SK-N-SH (cell line): Measurements from ENCODE around the gene COBL. TPM values are rescaled to one million over a fixed set of nuclear protein-coding genes. Genes with fewer than 3 reads are reported as not detected.

Experiments
- CTCF ChIA-PET: fragments of 300-600, 350-600 bp; formaldehyde crosslinking; extraction: SDS; loops from one replicate; lab custom pipeline; 2021; lab: Yijun Ruan, JAX
- POLR2A ChIA-PET: fragments of 350-600 bp; sonication (Branson Sonifier 250); formaldehyde crosslinking; extraction: SDS; loops from one replicate; lab custom pipeline; 2020; ENCODE audit warnings: antibody characterized with exemption, inconsistent platforms; lab: Yijun Ruan, JAX
- DNase-seq: peaks from one replicate; pipeline ENCODE4 v3.0.0; 2012
- H2AFZ ChIP-seq: fragments of 200-600 bp; sonication (generic); 2 replicates; pipeline ENCODE4 v1.8.1; 2016; ENCODE audit warnings: antibody characterized with exemption, mild to moderate bottlenecking, low read depth
- H3F3A ChIP-seq: fragments of 200-600 bp; sonication (generic); replicated peaks from 2 replicates; pipeline ENCODE3; 2016; ENCODE audit warnings: antibody characterized with exemption, mild to moderate bottlenecking; ENCODE audit not compliant: insufficient read depth
- H3K27ac ChIP-seq, 2 experiments: fragments of 200-500 bp in 1 of 2; fragments of 200-600 bp in 1 of 2; sonication (Bioruptor generic) in 1 of 2; sonication (generic), shearing (Covaris generic) in 1 of 2; 2 replicates each; pipeline versions ENCODE4 v1.5.1 to v1.6.1; 2014 to 2016; ENCODE audit warnings: low read depth in 2 of 2, inconsistent platforms in 1 of 2, low read length in 1 of 2, mild to moderate bottlenecking in 1 of 2, mixed read lengths in 1 of 2
- H3K27me3 ChIP-seq: fragments of 200-600 bp; sonication (generic), shearing (Covaris generic); 2 replicates; pipeline ENCODE4 v1.6.1; 2016; ENCODE audit warnings: mixed run types; ENCODE audit not compliant: insufficient read depth
- H3K36me3 ChIP-seq, 2 experiments: fragments of 200-500 bp in 1 of 2; fragments of 200-600 bp in 1 of 2; sonication (Bioruptor generic) in 1 of 2; sonication (generic) in 1 of 2; replicated peaks in 1 of 2; 2 replicates each; pipeline versions ENCODE3 to v1.5.1; 2014 to 2016; ENCODE audit warnings: low read length in 1 of 2, mild to moderate bottlenecking in 1 of 2; ENCODE audit not compliant: insufficient read depth in 2 of 2, control insufficient read depth in 1 of 2
- H3K4me1 ChIP-seq, 2 experiments: fragments of 200-500 bp in 1 of 2; fragments of 200-600 bp in 1 of 2; sonication (Bioruptor generic) in 1 of 2; sonication (generic), shearing (Covaris generic) in 1 of 2; 2 replicates each; pipeline versions ENCODE4 v1.5.1 to v1.6.1; 2014 to 2016; ENCODE audit warnings: low read depth in 1 of 2, low read length in 1 of 2, mixed run types in 1 of 2; ENCODE audit not compliant: insufficient read depth in 2 of 2, control insufficient read depth in 1 of 2
- H3K4me2 ChIP-seq: fragments of 200-600 bp; sonication (generic), shearing (Covaris generic); 2 replicates; pipeline ENCODE4 v1.6.1; 2017; ENCODE audit warnings: mixed run types
- H3K4me3 ChIP-seq, 2 experiments: fragments of 200-500 bp in 1 of 2; fragments of 200-600 bp in 1 of 2; sonication (Bioruptor generic) in 1 of 2; sonication (generic), shearing (Covaris generic) in 1 of 2; 2 replicates each; pipeline versions ENCODE4 v1.5.1 to v1.8.1; 2014 to 2016; ENCODE audit warnings: low read depth in 2 of 2, inconsistent platforms in 1 of 2, low read length in 1 of 2, mild to moderate bottlenecking in 1 of 2, mixed read lengths in 1 of 2, moderate library complexity in 1 of 2
- H3K79me2 ChIP-seq: fragments of 200-600 bp; sonication (generic); 2 replicates; pipeline ENCODE4 v1.8.1; 2017; ENCODE audit warnings: mild to moderate bottlenecking; ENCODE audit not compliant: insufficient read depth
- H3K9ac ChIP-seq: fragments of 200-600 bp; sonication (generic); 2 replicates; pipeline ENCODE4 v1.6.1; 2017; ENCODE audit warnings: mixed run types
- H3K9me2 ChIP-seq: fragments of 200-600 bp; sonication (generic); 2 replicates; pipeline ENCODE4 v1.6.1; 2017; ENCODE audit warnings: mixed run types
- H3K9me3 ChIP-seq: fragments of 200-600 bp; sonication (generic); 2 replicates; pipeline ENCODE4 v1.6.1; 2017; ENCODE audit warnings: mixed run types, mild to moderate bottlenecking, moderate library complexity
- H4K20me1 ChIP-seq: fragments of 200-600 bp; sonication (generic); 2 replicates; pipeline ENCODE4 v1.6.1; 2017; ENCODE audit warnings: mild to moderate bottlenecking, mixed run types; ENCODE audit not compliant: insufficient read depth
- CHD2 ChIP-seq: fragments of 150-350 bp; IDR thresholded peaks from 2 replicates; pipeline ENCODE4 v1.6.1; 2018; ENCODE audit warnings: low read length; ENCODE audit not compliant: partially characterized antibody
- EP300 ChIP-seq, 2 experiments: IDR thresholded peaks; 2 replicates each; pipeline versions ENCODE4 v1.4.0 to v1.6.1; 2012; ENCODE audit warnings: borderline replicate concordance in 1 of 2, low read depth in 1 of 2, low read length in 1 of 2
- EZH2phosphoT487 ChIP-seq: fragments of 200-600 bp; sonication (generic); IDR thresholded peaks from 2 replicates; pipeline ENCODE4 v1.6.1; 2017; ENCODE audit warnings: low read depth, mixed run types, mild to moderate bottlenecking, antibody characterized with exemption, moderate library complexity, borderline replicate concordance
- FOSL2 ChIP-seq: IDR thresholded peaks from 2 replicates; pipeline ENCODE4 v1.4.0; 2012; ENCODE audit warnings: low read depth, mild to moderate bottlenecking, moderate library complexity, borderline replicate concordance
- FOXJ3 ChIP-seq: sonication (generic); formaldehyde crosslinking; IDR thresholded peaks from 2 replicates; pipeline ENCODE4 v1.5.1; 2020; ENCODE audit warnings: mild to moderate bottlenecking, missing genetic modification reagents
- FOXM1 ChIP-seq: IDR thresholded peaks from 2 replicates; pipeline ENCODE4 v1.4.0; 2012; ENCODE audit warnings: low read depth, mild to moderate bottlenecking
- JUND ChIP-seq: IDR thresholded peaks from 2 replicates; pipeline ENCODE4 v1.4.0; 2012
- MXI1 ChIP-seq: IDR thresholded peaks from 2 replicates; pipeline ENCODE4 v1.6.1; 2012; ENCODE audit warnings: mild to moderate bottlenecking, low read depth, low read length, improper control_type of control experiment
- NFIC ChIP-seq: IDR thresholded peaks from 2 replicates; pipeline ENCODE4 v1.4.0; 2012; ENCODE audit warnings: borderline replicate concordance
- RAD21 ChIP-seq: IDR thresholded peaks from 2 replicates; pipeline ENCODE4 v1.6.1; 2012; ENCODE audit warnings: mild to moderate bottlenecking, low read length
- RFX5 ChIP-seq: IDR thresholded peaks from 2 replicates; pipeline ENCODE4 v1.6.1; 2012; ENCODE audit warnings: mild to moderate bottlenecking, improper control_type of control experiment, low read length
- RXRA ChIP-seq: IDR thresholded peaks from 2 replicates; pipeline ENCODE4 v1.4.0; 2012; ENCODE audit warnings: low read depth, mild to moderate bottlenecking, borderline replicate concordance
- TAF1 ChIP-seq: IDR thresholded peaks from 2 replicates; pipeline ENCODE4 v1.6.1; 2012; ENCODE audit warnings: low read depth, mild to moderate bottlenecking, low read length, moderate library complexity, borderline replicate concordance
- WGBS: methylation state at CpG from one replicate; pipeline ENCODE4 v1.1.6; 2017; ENCODE audit warnings: low lambda C conversion rate; 5-methylcytosine and 5-hydroxymethylcytosine counted together
- polyA plus RNA-seq, 3 experiments: library from polyadenylated mRNA; depleted of rRNA; stranded (reverse); fragments of >200 nt; gene quantifications; 2 replicates each; pipeline ENCODE4 v1.2.3, GENCODE V29; 2012
- TF ChIP-seq, protein P1 (sequence below): IDR thresholded peaks from 2 replicates; pipeline ENCODE4 v1.6.1; 2012; ENCODE audit warnings: mild to moderate bottlenecking, low read depth, low read length, moderate library complexity
- TF ChIP-seq, protein P2 (sequence below): IDR thresholded peaks from 2 replicates; pipeline ENCODE4 v1.4.0; 2012; ENCODE audit warnings: low read depth

COBL gene
- polyA plus RNA-seq, 1 of the 3 experiments (the other 2 are of a cell fraction): under 0.01 TPM

- TF ChIP-seq, protein P1, sequence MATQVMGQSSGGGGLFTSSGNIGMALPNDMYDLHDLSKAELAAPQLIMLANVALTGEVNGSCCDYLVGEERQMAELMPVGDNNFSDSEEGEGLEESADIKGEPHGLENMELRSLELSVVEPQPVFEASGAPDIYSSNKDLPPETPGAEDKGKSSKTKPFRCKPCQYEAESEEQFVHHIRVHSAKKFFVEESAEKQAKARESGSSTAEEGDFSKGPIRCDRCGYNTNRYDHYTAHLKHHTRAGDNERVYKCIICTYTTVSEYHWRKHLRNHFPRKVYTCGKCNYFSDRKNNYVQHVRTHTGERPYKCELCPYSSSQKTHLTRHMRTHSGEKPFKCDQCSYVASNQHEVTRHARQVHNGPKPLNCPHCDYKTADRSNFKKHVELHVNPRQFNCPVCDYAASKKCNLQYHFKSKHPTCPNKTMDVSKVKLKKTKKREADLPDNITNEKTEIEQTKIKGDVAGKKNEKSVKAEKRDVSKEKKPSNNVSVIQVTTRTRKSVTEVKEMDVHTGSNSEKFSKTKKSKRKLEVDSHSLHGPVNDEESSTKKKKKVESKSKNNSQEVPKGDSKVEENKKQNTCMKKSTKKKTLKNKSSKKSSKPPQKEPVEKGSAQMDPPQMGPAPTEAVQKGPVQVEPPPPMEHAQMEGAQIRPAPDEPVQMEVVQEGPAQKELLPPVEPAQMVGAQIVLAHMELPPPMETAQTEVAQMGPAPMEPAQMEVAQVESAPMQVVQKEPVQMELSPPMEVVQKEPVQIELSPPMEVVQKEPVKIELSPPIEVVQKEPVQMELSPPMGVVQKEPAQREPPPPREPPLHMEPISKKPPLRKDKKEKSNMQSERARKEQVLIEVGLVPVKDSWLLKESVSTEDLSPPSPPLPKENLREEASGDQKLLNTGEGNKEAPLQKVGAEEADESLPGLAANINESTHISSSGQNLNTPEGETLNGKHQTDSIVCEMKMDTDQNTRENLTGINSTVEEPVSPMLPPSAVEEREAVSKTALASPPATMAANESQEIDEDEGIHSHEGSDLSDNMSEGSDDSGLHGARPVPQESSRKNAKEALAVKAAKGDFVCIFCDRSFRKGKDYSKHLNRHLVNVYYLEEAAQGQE: no peak
- TF ChIP-seq CHD2 (no peak), JUND (no peak), RXRA (no peak)
Measured at GRCh38 chr7:51090411-51090810, 226.2 kb downstream of the COBL start (continued).

GRCh38 chr7:51085034-51085692 lies 231.4 kb downstream of the COBL start:
- ChIA-PET POLR2A (no interaction called here), CTCF (no interaction called here)

GRCh38 chr7:51084121-51084520 lies 232.5 kb downstream of the COBL start:
- no peak for DNase-seq
- TF ChIP-seq FOXJ3 (CRISPR knock-in tag) (no peak), RFX5 (no peak), EP300 (IDR thresholded peaks at IDR 0.05; ENCODE audit: borderline replicate concordance in 1 of 2, low read depth in 1 of 2, low read length in 1 of 2) (no peak), FOXM1 (no peak), EZH2phosphoT487 (no peak), TAF1 (no peak)
- TF ChIP-seq, protein P1: no peak
- TF ChIP-seq, all 33 proteins: peak for 0
- Histone ChIP-seq H3K9me2 (no peaks in the 10 kb centered on the region), H4K20me1 (no peaks in the 10 kb centered on the region), H3K36me3 (no peaks in the 10 kb centered on the region), H3K4me1 (no peaks in the 10 kb centered on the region), H3K9me3 (no peaks in the 10 kb centered on the region), H3K4me2 (no peak overlapping the region), H3K4me3 (no peak overlapping the region), H3K79me2 (no peaks in the 10 kb centered on the region), H3K9ac (no peak overlapping the region), H3K27ac (no peak overlapping the region), H3K27me3 (peaks cover 88% of the 10 kb centered on the region), H3F3A (no peaks in the 10 kb centered on the region), H2AFZ (no peak overlapping the region)
- CTCF ChIA-PET: interaction anchor here (1.3 to 1.8 kb wide), 2 partner anchors 49 to 78 kb away, joined by 3 to 6 read pairs; no protein-coding TSS in a partner anchor
- POLR2A ChIA-PET: no interaction called here
- 12% methylated on average over 8 of the region's 8 CpGs for WGBS

More at GRCh38 chr7:51085034-51085692, 231.4 kb downstream of the COBL start:
- Histone ChIP-seq H3K27ac (no peak overlapping the region), H3K9ac (no peak overlapping the region), H2AFZ (no peak overlapping the region), H3K36me3 (no peaks in the 10 kb centered on the region), H3K27me3 (peaks cover 80% of the 10 kb centered on the region), H3K9me2 (no peaks in the 10 kb centered on the region), H3K79me2 (no peaks in the 10 kb centered on the region), H3K9me3 (no peaks in the 10 kb centered on the region), H3K4me1 (no peaks in the 10 kb centered on the region), H3F3A (no peaks in the 10 kb centered on the region), H3K4me3 (no peak overlapping the region), H4K20me1 (no peaks in the 10 kb centered on the region), H3K4me2 (no peak overlapping the region)
- DNase-seq: no peak
- WGBS: 35% methylated on average over 12 of the region's 12 CpGs
- TF ChIP-seq FOSL2 (no peak), RFX5 (no peak), NFIC (no peak), RAD21 (no peak), MXI1 (no peak)
- TF ChIP-seq, protein P2, sequence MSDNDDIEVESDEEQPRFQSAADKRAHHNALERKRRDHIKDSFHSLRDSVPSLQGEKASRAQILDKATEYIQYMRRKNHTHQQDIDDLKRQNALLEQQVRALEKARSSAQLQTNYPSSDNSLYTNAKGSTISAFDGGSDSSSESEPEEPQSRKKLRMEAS: no peak
